Ovary (tissue), 10 donors: ENCODE results near the gene ARHGDIB. TPM values are rescaled to one million over a fixed set of nuclear protein-coding genes. Genes with fewer than 3 reads are reported as not detected.

Experiments used
- DNase-seq, 5 donors: peaks; one replicate each; pipeline ENCODE4 v3.0.0-alpha.2; 2019 to 2020
- H3K27ac ChIP-seq, 2 donors: fragments of 200-600 bp; one replicate each; pipeline versions ENCODE4 v1.5.1 to v1.8.0; 2019 to 2022
- H3K27me3 ChIP-seq: fragments of 200-600 bp; one replicate; pipeline ENCODE4 v1.8.0; 2022
- H3K36me3 ChIP-seq: fragments of 200-600 bp; sonication (generic); one replicate; pipeline ENCODE4 v1.5.1; 2019
- H3K4me1 ChIP-seq: one replicate; pipeline ENCODE4 v1.8.1; 2013; ENCODE audit warnings: mild to moderate bottlenecking, moderate library complexity; ENCODE audit not compliant: insufficient read depth
- H3K4me3 ChIP-seq: fragments of 200-600 bp; sonication (generic); one replicate; pipeline ENCODE4 v1.5.1; 2017
- H3K9me3 ChIP-seq, 2 donors: fragments of 200-600 bp in 1 of 2; sonication (generic) in 1 of 2; one replicate each; pipeline versions ENCODE4 v1.5.1 to v1.8.1; 2013 to 2019; ENCODE audit warnings: mild to moderate bottlenecking in 1 of 2, moderate library complexity in 1 of 2
- CTCF ChIP-seq, 3 donors: fragments of 450-650 bp in 2 of 3; fragments of 200-600 bp in 1 of 3; IDR thresholded peaks; one replicate each; pipeline versions ENCODE4 v1.5.1 to v1.8.0; 2016 to 2022; ENCODE audit warnings: antibody characterized with exemption in 3 of 3, mild to moderate bottlenecking in 1 of 3
- EP300 ChIP-seq: sonication (generic); formaldehyde crosslinking; IDR thresholded peaks from one replicate; pipeline ENCODE4 v1.6.1; 2017; ENCODE audit warnings: antibody characterized with exemption
- POLR2A ChIP-seq: fragments of 450-650 bp; IDR thresholded peaks from one replicate; pipeline ENCODE4 v1.6.1; 2017; ENCODE audit warnings: antibody characterized with exemption, mild to moderate bottlenecking, moderate library complexity
- WGBS, 3 donors: extraction: QIAGEN DNeasy Blood & Tissue Kit in 1 of 3; methylation state at CpG; one replicate each; pipeline versions ENCODE4 v1.1.5 to v1.1.7; 2013 to 2017; 5-methylcytosine and 5-hydroxymethylcytosine counted together
- intact Hi-C, 4 donors: fragments of 100-400 bp; cut with DNase I; formaldehyde crosslinking; loops; one replicate each; pipeline versions ENCODE4 v1.11.0 to v1.15.1; 2022 to 2023
- long read RNA-seq, 3 donors: library from polyadenylated mRNA in 2 of 3; unstranded in 2 of 3; transcript quantifications; one replicate each; pipeline ENCODE4 v2.0.0 and lab custom pipeline, GENCODE V29; 2021 to 2026
- polyA plus RNA-seq, 2 donors: library from polyadenylated mRNA; stranded (reverse); fragments of 200-250 nt in 1 of 2; fragments of 350-450 nt in 1 of 2; fragmentation: Illumina TruSeq in 1 of 2; extraction: RNeasy Lipid Tissue Mini Kit (QIAGEN cat#74804) in 1 of 2; gene quantifications; one replicate each; pipeline ENCODE4 v1.2.3, GENCODE V29; 2013 to 2014
- total RNA-seq, 7 donors: library from RNA; depleted of rRNA in 2 of 7; stranded (reverse); fragments of >200 nt in 2 of 7; fragmentation: NEBNext Ultra II Directional in 3 of 7; extraction: Animal tissue kit (Norgen Biotek cat#: 25700) in 3 of 7; gene quantifications; one replicate each; pipeline versions ENCODE4 v1.1.0 to v1.2.4, GENCODE V29; 2016 to 2023
- donor health status: DM: no; HTN: no; CAD: no; lungs with moderate emphysema.
- donor health status: DM: no; HTN: no; CAD: no.
- donor health status: Bipolar disorder and iron deficiency.
- donor health status: DM: yes; HTN: yes; CAD: no.
- donor health status: DM: no; HTN: no; CAD: no.
- donor health status: DM: yes; HTN: yes; CAD: no.

ARHGDIB gene
- 10 to 100 TPM; 16.0 to 77.7 (median 32.4) TPM for total RNA-seq
- polyA plus RNA-seq: 100 to 1,000 TPM in 1 of 2 donors, 10 to 100 TPM in 1; 36.6 to 212 TPM
- long read RNA-seq, donor 1, transcript ARHGDIB-201 (6 exons, 1,256 nt): major isoform, 14 of 20 reads
- long read RNA-seq, donor 1, partial matches to known transcripts: 3 of 20 reads
- long read RNA-seq, donor 1, other reads (novel, unspliced or antisense): 0 of 20 reads
- long read RNA-seq, donor 2, transcript ARHGDIB-201 (6 exons, 1,256 nt): major isoform, 5 of 6 reads
- long read RNA-seq, donor 2, partial matches to known transcripts: 0 of 6 reads
- long read RNA-seq, donor 2, other reads (novel, unspliced or antisense): 0 of 6 reads
- long read RNA-seq, donor 3, transcript ARHGDIB-201 (6 exons, 1,256 nt): major isoform, 32 of 39 reads
- long read RNA-seq, donor 3, partial matches to known transcripts: 3 of 39 reads
- long read RNA-seq, donor 3, other reads (novel, unspliced or antisense): 3 of 39 reads

- no peak within 1 kb of the TSS for H3K27ac ChIP-seq
- TF ChIP-seq CTCF (IDR thresholded peaks at IDR 0.05) (no peak), POLR2A (no peak), EP300 (no peak)
- H3K36me3 ChIP-seq: no peaks in the 10 kb centered on the region
- WGBS, 3 donors: 29 to 45% (median 34%) methylated on average over 14 of the region's 14 CpGs
- peak within 1 kb of the TSS; percentile 35 for H3K4me3 ChIP-seq
- no peak for DNase-seq
- H3K4me1 ChIP-seq: peaks cover 2% of the 10 kb centered on the region
- no peaks in the 10 kb centered on the region for H3K9me3 ChIP-seq
- intact Hi-C loops: no loop called here
- H3K27me3 ChIP-seq: no peaks in the 10 kb centered on the region
Measured at GRCh38 chr12:14961466-14962152, at the start of gene ARHGDIB. TSS of gene ARHGDIB (minus strand) at chr12:14961601. CDS start at chr12:14950712, 10,889 bp downstream.

- intact Hi-C loops: no loop called here
- no peaks in the 10 kb centered on the region for H3K36me3 ChIP-seq
- H3K27ac ChIP-seq: no peak overlapping the region
- no peaks in the 10 kb centered on the region for H3K27me3 ChIP-seq
- H3K4me1 ChIP-seq: peaks cover 1% of the 10 kb centered on the region
- no peak for TF ChIP-seq EP300
- no peak overlapping the region for H3K4me3 ChIP-seq
- no peaks in the 10 kb centered on the region for H3K9me3 ChIP-seq
- DNase-seq: no peak
Measured at GRCh38 chr12:15011162-15011561, 49.8 kb upstream of the ARHGDIB start.

- Histone ChIP-seq H3K9me3 (no peaks in the 10 kb centered on the region), H3K4me3 (no peak overlapping the region), H3K4me1 (peaks cover 1% of the 10 kb centered on the region), H3K27ac (no peak overlapping the region), H3K36me3 (no peaks in the 10 kb centered on the region), H3K27me3 (no peaks in the 10 kb centered on the region)
- 24 to 36% (median 31%) methylated on average over 3 of the region's 3 CpGs for WGBS, 3 donors
- TF ChIP-seq CTCF (IDR thresholded peaks at IDR 0.05) (no peak), POLR2A (no peak), EP300 (no peak)
- DNase-seq: no peak
- intact Hi-C loops: loop anchor here (10.0 kb wide), 3 partner anchors 147 to 773 kb away; partner anchors contain the start of gene RERG (in 2 of the 4)
Measured at GRCh38 chr12:15007551-15007950, 46.1 kb upstream of the ARHGDIB start.

- H3K36me3 ChIP-seq: no peaks in the 10 kb centered on the region
- no peak for DNase-seq
- H3K4me1 ChIP-seq: peaks cover 3% of the 10 kb centered on the region
- no peak for TF ChIP-seq POLR2A
- TF ChIP-seq EP300: no peak
- TF ChIP-seq CTCF (IDR thresholded peaks at IDR 0.05): no peak
- H3K27ac ChIP-seq: no peak overlapping the region
- no peak overlapping the region for H3K4me3 ChIP-seq
- intact Hi-C loops: loop anchor here (10.0 kb wide), 3 partner anchors 150 to 770 kb away; partner anchors contain the start of gene RERG (in 2 of the 4)
- H3K27me3 ChIP-seq: no peaks in the 10 kb centered on the region
- no peaks in the 10 kb centered on the region for H3K9me3 ChIP-seq
Measured at GRCh38 chr12:15005064-15005463, 43.7 kb upstream of the ARHGDIB start.

GRCh38 chr12:15004421-15004820 is 43.0 kb upstream of the ARHGDIB start:
- no peak for DNase-seq
- TF ChIP-seq CTCF (IDR thresholded peaks at IDR 0.05) (no peak), POLR2A (no peak), EP300 (no peak)
- no peaks in the 10 kb centered on the region for H3K36me3 ChIP-seq
- 87 to 92% (median 88%) methylated on average over 2 of the region's 2 CpGs for WGBS, 3 donors
- no peak overlapping the region for H3K27ac ChIP-seq
- no peaks in the 10 kb centered on the region for H3K27me3 ChIP-seq
- no peak overlapping the region for H3K4me3 ChIP-seq
- H3K9me3 ChIP-seq: no peaks in the 10 kb centered on the region
- intact Hi-C loops: loop anchor here (10.0 kb wide), 3 partner anchors 150 to 770 kb away; partner anchors contain the start of gene RERG (in 2 of the 4)
- peaks cover 3% of the 10 kb centered on the region for H3K4me1 ChIP-seq
